ENCODE results near the gene UNC13C. TPM values are rescaled to one million over a fixed set of nuclear protein-coding genes. Genes with fewer than 3 reads are reported as not detected.

UNC13C gene
- total and polyA plus RNA-seq, 2 donors (not counting 3 experiments of a cell fraction or from before 2014, with no cell fraction given): not detected

DNA sequence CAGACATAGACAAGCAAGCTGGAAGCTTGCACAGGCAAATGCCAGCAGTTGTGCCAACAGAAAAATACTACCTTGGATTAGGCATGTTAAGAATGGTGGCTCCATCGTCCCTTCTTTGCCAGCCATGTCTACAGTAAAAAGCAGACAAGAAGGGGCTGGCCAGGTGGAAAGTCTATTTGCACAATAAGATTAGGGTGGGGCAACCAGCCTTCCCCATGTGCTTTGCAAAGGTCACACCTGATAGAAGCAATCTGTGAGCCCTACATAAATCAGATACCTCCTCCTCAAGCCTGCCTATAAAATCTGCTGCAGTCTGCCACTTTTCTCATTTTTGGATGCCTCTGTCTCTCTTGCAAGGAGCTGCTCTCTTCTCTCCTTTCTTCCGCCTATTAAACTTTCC lies 662.6 kb downstream of the UNC13C start:
- Histone ChIP-seq H3K9me3 (replicated peaks; ENCODE audit: control insufficient read depth, insufficient read depth, low read length) (no peaks in the 10 kb centered on the region), H4K20me1 (replicated peaks; ENCODE audit: control insufficient read depth, extremely low read depth, insufficient read depth, low read length) (no peaks in the 10 kb centered on the region), H3K4me2 (ENCODE audit: insufficient read depth, low read length) (no peak overlapping the region), H2AFZ (ENCODE audit: low read depth, low read length) (no peak overlapping the region), H3K4me3 (replicated peaks in 1 of 3; ENCODE audit: insufficient read depth in 1 of 3, low read depth in 1 of 3, low read length in 3 of 3) (no peak overlapping the region), H3K27me3 (ENCODE audit: control insufficient read depth in 2 of 2, insufficient read depth in 2 of 2, low read length in 2 of 2) (no peaks in the 10 kb centered on the region), H3K9me1 (replicated peaks; ENCODE audit: control insufficient read depth, extremely low read depth, insufficient read depth, low read length) (no peaks in the 10 kb centered on the region), H3K4me1 (ENCODE audit: control insufficient read depth, extremely low read depth, insufficient read depth, low read length) (no peaks in the 10 kb centered on the region), H3K36me3 (ENCODE audit: control insufficient read depth in 2 of 2, extremely low read depth in 1 of 2, insufficient read depth in 2 of 2, low read length in 2 of 2) (no peaks in the 10 kb centered on the region), H3K27ac (ENCODE audit: insufficient read depth, low read depth, low read length) (no peak overlapping the region), H3K79me2 (ENCODE audit: control insufficient read depth, insufficient read depth, low read length) (no peaks in the 10 kb centered on the region), H3K9ac (replicated peaks; ENCODE audit: extremely low read depth, insufficient read depth, low read length) (no peak overlapping the region)
- POLR2A ChIA-PET: no interaction called here
- TF ChIP-seq JUN (IDR thresholded peaks at IDR 0.05; ENCODE audit: borderline replicate concordance, insufficient read depth, insufficient read length, low read depth): no peak
- no peak for TF ChIP-seq MYC (IDR thresholded peaks at IDR 0.05; ENCODE audit: low read depth, low read length)
- FAIRE-seq: no peak
- intact Hi-C loops (cut with micrococcal nuclease) (no loop called here), dilution Hi-C loops (cut with MboI; ENCODE audit: extremely low pct_ligation_motif_present, low sequenced_read_pairs) (no loop called here)
- no TSS peak for BruUV-seq (replicated peaks)
- no peak for DNase-seq (ENCODE audit: low read depth, low spot score)
- CTCF ChIA-PET: no interaction called here

DNA sequence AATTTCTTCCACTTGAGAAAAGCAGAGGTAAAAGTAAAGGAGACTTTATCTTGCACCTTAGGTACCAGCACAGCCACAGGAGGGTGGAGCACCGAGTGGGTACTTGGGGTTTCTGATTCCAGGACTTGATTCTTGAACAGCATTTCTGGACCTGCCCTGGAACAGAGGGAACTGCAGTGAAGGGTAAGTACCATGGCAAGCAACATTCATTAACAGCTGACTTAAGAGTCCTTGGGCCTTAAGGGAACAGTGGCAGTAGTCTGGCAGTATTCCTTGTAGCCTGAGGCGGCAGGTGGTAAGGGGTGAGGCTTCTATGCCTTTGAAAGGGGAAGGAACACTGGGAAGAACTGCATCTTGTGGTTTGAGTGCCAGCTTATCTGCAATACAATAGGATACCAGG lies 666.6 kb downstream of the UNC13C start:
- no peak overlapping the region for H3K27ac ChIP-seq (ENCODE audit: insufficient read depth, low read depth, low read length)
- FAIRE-seq (no peak), DNase-seq (ENCODE audit: low read depth, low spot score) (no peak)
- no peaks in the 10 kb centered on the region for H3K9me3 ChIP-seq (replicated peaks; ENCODE audit: control insufficient read depth, insufficient read depth, low read length)
- intact Hi-C loops (cut with micrococcal nuclease) (no loop called here), dilution Hi-C loops (cut with MboI; ENCODE audit: extremely low pct_ligation_motif_present, low sequenced_read_pairs) (no loop called here)
- H3K36me3 ChIP-seq (ENCODE audit: control insufficient read depth in 2 of 2, extremely low read depth in 1 of 2, insufficient read depth in 2 of 2, low read length in 2 of 2): no peaks in the 10 kb centered on the region
- H3K9me1 ChIP-seq (replicated peaks; ENCODE audit: control insufficient read depth, extremely low read depth, insufficient read depth, low read length): no peaks in the 10 kb centered on the region
- no TSS peak for BruUV-seq (replicated peaks)
- H3K9ac ChIP-seq (replicated peaks; ENCODE audit: extremely low read depth, insufficient read depth, low read length): no peak overlapping the region
- H3K27me3 ChIP-seq (ENCODE audit: control insufficient read depth in 2 of 2, insufficient read depth in 2 of 2, low read length in 2 of 2): no peaks in the 10 kb centered on the region
- no peaks in the 10 kb centered on the region for H3K79me2 ChIP-seq (ENCODE audit: control insufficient read depth, insufficient read depth, low read length)
- CTCF ChIA-PET: no interaction called here
- no peaks in the 10 kb centered on the region for H3K4me1 ChIP-seq (ENCODE audit: control insufficient read depth, extremely low read depth, insufficient read depth, low read length)
- H4K20me1 ChIP-seq (replicated peaks; ENCODE audit: control insufficient read depth, extremely low read depth, insufficient read depth, low read length): no peaks in the 10 kb centered on the region
- POLR2A ChIA-PET: no interaction called here
- TF ChIP-seq POLR2AphosphoS5 (IDR thresholded peaks at IDR 0.05; ENCODE audit: insufficient read depth, low read depth, low read length): no peak
- TF ChIP-seq, protein P1, sequence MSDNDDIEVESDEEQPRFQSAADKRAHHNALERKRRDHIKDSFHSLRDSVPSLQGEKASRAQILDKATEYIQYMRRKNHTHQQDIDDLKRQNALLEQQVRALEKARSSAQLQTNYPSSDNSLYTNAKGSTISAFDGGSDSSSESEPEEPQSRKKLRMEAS (IDR thresholded peaks at IDR 0.05; ENCODE audit: insufficient read depth, insufficient read length): no peak
- no peak for TF ChIP-seq FOS (IDR thresholded peaks at IDR 0.05; ENCODE audit: borderline replicate concordance, insufficient read depth, low read length)
- no peak for TF ChIP-seq GATA2 (IDR thresholded peaks at IDR 0.05; ENCODE audit: insufficient read depth, insufficient read length, low read depth, low read length)
- TF ChIP-seq, protein P2, sequence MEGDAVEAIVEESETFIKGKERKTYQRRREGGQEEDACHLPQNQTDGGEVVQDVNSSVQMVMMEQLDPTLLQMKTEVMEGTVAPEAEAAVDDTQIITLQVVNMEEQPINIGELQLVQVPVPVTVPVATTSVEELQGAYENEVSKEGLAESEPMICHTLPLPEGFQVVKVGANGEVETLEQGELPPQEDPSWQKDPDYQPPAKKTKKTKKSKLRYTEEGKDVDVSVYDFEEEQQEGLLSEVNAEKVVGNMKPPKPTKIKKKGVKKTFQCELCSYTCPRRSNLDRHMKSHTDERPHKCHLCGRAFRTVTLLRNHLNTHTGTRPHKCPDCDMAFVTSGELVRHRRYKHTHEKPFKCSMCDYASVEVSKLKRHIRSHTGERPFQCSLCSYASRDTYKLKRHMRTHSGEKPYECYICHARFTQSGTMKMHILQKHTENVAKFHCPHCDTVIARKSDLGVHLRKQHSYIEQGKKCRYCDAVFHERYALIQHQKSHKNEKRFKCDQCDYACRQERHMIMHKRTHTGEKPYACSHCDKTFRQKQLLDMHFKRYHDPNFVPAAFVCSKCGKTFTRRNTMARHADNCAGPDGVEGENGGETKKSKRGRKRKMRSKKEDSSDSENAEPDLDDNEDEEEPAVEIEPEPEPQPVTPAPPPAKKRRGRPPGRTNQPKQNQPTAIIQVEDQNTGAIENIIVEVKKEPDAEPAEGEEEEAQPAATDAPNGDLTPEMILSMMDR (IDR thresholded peaks at IDR 0.05; ENCODE audit: extremely low read depth in 1 of 2, insufficient read depth in 1 of 2, low read depth in 1 of 2, low read length in 2 of 2): no peak
- no peak for TF ChIP-seq POLR2A (IDR thresholded peaks at IDR 0.05; ENCODE audit: low read depth, low read length)
- no peak overlapping the region for H3K4me3 ChIP-seq (replicated peaks in 1 of 3; ENCODE audit: insufficient read depth in 1 of 3, low read depth in 1 of 3, low read length in 3 of 3)
- no peak overlapping the region for H2AFZ ChIP-seq (ENCODE audit: low read depth, low read length)
- no peak overlapping the region for H3K4me2 ChIP-seq (ENCODE audit: insufficient read depth, low read length)

Measured in endothelial cell of umbilical vein (primary cell).